ENCODE data around the gene TNFSF12.

Gene TNFSF12, protein sequence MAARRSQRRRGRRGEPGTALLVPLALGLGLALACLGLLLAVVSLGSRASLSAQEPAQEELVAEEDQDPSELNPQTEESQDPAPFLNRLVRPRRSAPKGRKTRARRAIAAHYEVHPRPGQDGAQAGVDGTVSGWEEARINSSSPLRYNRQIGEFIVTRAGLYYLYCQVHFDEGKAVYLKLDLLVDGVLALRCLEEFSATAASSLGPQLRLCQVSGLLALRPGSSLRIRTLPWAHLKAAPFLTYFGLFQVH

DNA sequence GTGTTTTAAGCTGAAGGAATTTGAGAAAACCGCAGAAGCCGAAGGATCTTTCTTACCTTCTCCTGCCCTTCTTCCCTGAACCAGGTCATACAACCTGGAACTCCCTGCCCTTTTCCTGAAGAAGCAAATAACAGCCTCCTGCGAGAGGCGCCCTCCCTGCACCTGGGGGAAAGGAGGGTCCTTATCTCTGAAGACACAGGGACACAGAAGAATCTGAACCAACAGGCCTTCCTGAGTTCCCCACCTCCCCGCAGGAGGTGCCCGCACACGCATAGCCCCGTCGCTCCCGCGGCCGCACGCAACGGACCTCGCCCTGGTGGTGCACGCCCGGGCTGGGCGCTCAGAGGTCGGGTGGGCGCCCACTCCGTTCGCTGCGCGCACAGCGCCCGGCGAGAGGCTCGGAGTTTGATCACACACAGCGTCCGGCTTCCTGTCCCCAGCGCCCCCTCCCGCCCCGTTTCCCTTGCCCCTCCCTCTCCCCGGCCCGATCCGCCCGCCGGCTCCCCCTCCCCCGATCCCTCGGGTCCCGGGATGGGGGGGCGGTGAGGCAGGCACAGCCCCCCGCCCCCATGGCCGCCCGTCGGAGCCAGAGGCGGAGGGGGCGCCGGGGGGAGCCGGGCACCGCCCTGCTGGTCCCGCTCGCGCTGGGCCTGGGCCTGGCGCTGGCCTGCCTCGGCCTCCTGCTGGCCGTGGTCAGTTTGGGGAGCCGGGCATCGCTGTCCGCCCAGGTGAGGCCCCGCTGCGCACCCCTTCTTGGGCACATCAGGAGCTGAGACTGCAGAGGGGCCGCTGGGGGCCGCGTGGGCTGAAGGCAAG is at the start of gene TNFSF12:
Gene TNFSF12 (plus strand): TSS at position 474 of the 816 bp plus-strand sequence. CDS start 96 bp downstream, at position 570.
- TF ChIP-seq, protein P1, sequence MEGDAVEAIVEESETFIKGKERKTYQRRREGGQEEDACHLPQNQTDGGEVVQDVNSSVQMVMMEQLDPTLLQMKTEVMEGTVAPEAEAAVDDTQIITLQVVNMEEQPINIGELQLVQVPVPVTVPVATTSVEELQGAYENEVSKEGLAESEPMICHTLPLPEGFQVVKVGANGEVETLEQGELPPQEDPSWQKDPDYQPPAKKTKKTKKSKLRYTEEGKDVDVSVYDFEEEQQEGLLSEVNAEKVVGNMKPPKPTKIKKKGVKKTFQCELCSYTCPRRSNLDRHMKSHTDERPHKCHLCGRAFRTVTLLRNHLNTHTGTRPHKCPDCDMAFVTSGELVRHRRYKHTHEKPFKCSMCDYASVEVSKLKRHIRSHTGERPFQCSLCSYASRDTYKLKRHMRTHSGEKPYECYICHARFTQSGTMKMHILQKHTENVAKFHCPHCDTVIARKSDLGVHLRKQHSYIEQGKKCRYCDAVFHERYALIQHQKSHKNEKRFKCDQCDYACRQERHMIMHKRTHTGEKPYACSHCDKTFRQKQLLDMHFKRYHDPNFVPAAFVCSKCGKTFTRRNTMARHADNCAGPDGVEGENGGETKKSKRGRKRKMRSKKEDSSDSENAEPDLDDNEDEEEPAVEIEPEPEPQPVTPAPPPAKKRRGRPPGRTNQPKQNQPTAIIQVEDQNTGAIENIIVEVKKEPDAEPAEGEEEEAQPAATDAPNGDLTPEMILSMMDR (IDR thresholded peaks at IDR 0.05; ENCODE audit: control insufficient read depth, insufficient read depth, low read depth, low read length, missing control alignments): peak; percentile 13
- peak within 1 kb of the TSS; percentile 60 for H3K4me3 ChIP-seq (ENCODE audit: control insufficient read depth, low read depth, low read length)
- DNase-seq (ENCODE audit: low read depth): no peak

DNA sequence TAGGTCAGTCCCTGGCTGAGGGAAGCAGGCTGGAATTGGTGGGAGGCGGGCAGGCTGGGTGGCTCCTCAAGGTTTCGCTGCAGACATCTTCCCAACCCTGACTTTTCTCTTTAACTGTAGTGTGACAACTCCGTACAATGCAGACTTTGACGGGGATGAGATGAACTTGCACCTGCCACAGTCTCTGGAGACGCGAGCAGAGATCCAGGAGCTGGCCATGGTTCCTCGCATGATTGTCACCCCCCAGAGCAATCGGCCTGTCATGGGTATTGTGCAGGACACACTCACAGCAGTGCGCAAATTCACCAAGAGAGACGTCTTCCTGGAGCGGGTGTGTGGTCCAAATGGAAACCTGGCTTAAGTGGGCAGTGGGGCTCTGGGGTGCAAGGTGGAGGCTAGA is 49.7 kb upstream of the TNFSF12 start:
- no peak overlapping the region for H3K4me3 ChIP-seq (ENCODE audit: control insufficient read depth, low read depth, low read length)
- TF ChIP-seq, protein P1 (IDR thresholded peaks at IDR 0.05; ENCODE audit: control insufficient read depth, insufficient read depth, low read depth, low read length, missing control alignments): no peak
- DNase-seq (ENCODE audit: low read depth): no peak

DNA sequence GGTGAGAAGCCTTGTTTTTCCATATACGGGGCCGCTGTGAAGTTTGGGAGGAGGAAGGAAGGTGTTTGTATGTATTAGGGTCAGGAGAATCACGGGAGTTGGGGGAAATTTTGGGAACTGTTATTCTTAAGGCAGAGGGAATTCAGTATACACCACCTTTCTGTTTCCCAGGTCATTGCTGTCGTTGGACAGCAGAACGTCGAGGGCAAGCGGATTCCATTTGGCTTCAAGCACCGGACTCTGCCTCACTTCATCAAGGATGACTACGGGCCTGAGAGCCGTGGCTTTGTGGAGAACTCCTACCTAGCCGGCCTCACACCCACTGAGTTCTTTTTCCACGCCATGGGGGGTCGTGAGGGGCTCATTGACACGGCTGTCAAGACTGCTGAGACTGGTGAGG is 47.1 kb upstream of the TNFSF12 start:
- no peak for DNase-seq (ENCODE audit: low read depth)
- H3K4me3 ChIP-seq (ENCODE audit: control insufficient read depth, low read depth, low read length): no peak overlapping the region
- TF ChIP-seq, protein P1 (IDR thresholded peaks at IDR 0.05; ENCODE audit: control insufficient read depth, insufficient read depth, low read depth, low read length, missing control alignments): no peak

GRCh38 chr17:7502171-7502847 is 46.5 kb upstream of the TNFSF12 start:
- TF ChIP-seq, protein P1 (IDR thresholded peaks at IDR 0.05; ENCODE audit: control insufficient read depth, insufficient read depth, low read depth, low read length, missing control alignments): no peak

GRCh38 chr17:7502987-7503386 is 45.9 kb upstream of the TNFSF12 start:
- DNase-seq (ENCODE audit: low read depth): no peak
- no peak overlapping the region for H3K4me3 ChIP-seq (ENCODE audit: control insufficient read depth, low read depth, low read length)
- TF ChIP-seq, protein P1 (IDR thresholded peaks at IDR 0.05; ENCODE audit: control insufficient read depth, insufficient read depth, low read depth, low read length, missing control alignments): peak; percentile 22

More at GRCh38 chr17:7502171-7502847, 46.5 kb upstream of the TNFSF12 start:
- no peak for DNase-seq (ENCODE audit: low read depth)
- H3K4me3 ChIP-seq (ENCODE audit: control insufficient read depth, low read depth, low read length): no peak overlapping the region

GRCh38 chr17:7503521-7503920 is 45.3 kb upstream of the TNFSF12 start:
- TF ChIP-seq, protein P1 (IDR thresholded peaks at IDR 0.05; ENCODE audit: control insufficient read depth, insufficient read depth, low read depth, low read length, missing control alignments): no peak
- DNase-seq (ENCODE audit: low read depth): no peak
- H3K4me3 ChIP-seq (ENCODE audit: control insufficient read depth, low read depth, low read length): no peak overlapping the region
